H9 (cell line): ENCODE results near the gene CLCNKA. TPM values are rescaled to one million over a fixed set of nuclear protein-coding genes. Genes with fewer than 3 reads are reported as not detected.
"Not testable (repeated sequence)": the region's sequence is repeated elsewhere in the genome, so short reads cannot be mapped to it uniquely, and the experiment has no call there.

Experiments used
- DNase-seq: peaks from one replicate; pipeline ENCODE4 v3.0.0-alpha.2; 2017
- H2AFZ ChIP-seq: one replicate; pipeline ENCODE4 v1.6.1; 2013; ENCODE audit warnings: mild to moderate bottlenecking, low read length, control low read depth, moderate library complexity
- H2AK5ac ChIP-seq: 2 replicates; pipeline ENCODE4 v1.6.1; 2013; ENCODE audit warnings: low read length, control low read depth, mixed read lengths; ENCODE audit not compliant: insufficient read length
- H2BK120ac ChIP-seq: one replicate; pipeline ENCODE4 v1.6.1; 2013; ENCODE audit warnings: low read depth, mild to moderate bottlenecking, low read length, control low read depth, inconsistent platforms; ENCODE audit not compliant: poor library complexity, severe bottlenecking
- H2BK12ac ChIP-seq: 2 replicates; pipeline ENCODE4 v1.6.1; 2013; ENCODE audit warnings: low read length, control low read depth, mixed read lengths, low read depth; ENCODE audit not compliant: insufficient read length
- H2BK15ac ChIP-seq: 2 replicates; pipeline ENCODE4 v1.6.1; 2013; ENCODE audit warnings: low read depth, low read length, control low read depth
- H2BK20ac ChIP-seq: one replicate; pipeline ENCODE4 v1.6.1; 2013; ENCODE audit warnings: low read depth, mild to moderate bottlenecking, low read length, control low read depth, inconsistent platforms; ENCODE audit not compliant: poor library complexity, severe bottlenecking
- H2BK5ac ChIP-seq: 2 replicates; pipeline ENCODE4 v1.6.1; 2013; ENCODE audit warnings: low read length, control low read depth, mixed read lengths; ENCODE audit not compliant: insufficient read length
- H3K14ac ChIP-seq: 2 replicates; pipeline ENCODE4 v1.6.1; 2013; ENCODE audit warnings: low read length, control low read depth; ENCODE audit not compliant: insufficient read depth
- H3K18ac ChIP-seq: 2 replicates; pipeline ENCODE4 v1.6.1; 2013; ENCODE audit warnings: low read depth, mild to moderate bottlenecking, mixed read lengths, low read length, control low read depth; ENCODE audit not compliant: insufficient read length
- H3K23ac ChIP-seq: 2 replicates; pipeline ENCODE4 v1.6.1; 2013; ENCODE audit warnings: low read length, control low read depth, mixed read lengths, low read depth; ENCODE audit not compliant: insufficient read length
- H3K23me2 ChIP-seq: 2 replicates; pipeline ENCODE4 v1.6.1; 2013; ENCODE audit warnings: low read depth, mild to moderate bottlenecking, mixed read lengths, low read length, control low read depth; ENCODE audit not compliant: insufficient read length, poor library complexity, severe bottlenecking
- H3K27ac ChIP-seq: 2 replicates; pipeline ENCODE4 v1.5.1; 2013; ENCODE audit warnings: low read length, control low read depth, mixed read lengths, low read depth; ENCODE audit not compliant: insufficient read length
- H3K27me3 ChIP-seq: 2 replicates; pipeline ENCODE4 v1.6.1; 2013; ENCODE audit warnings: low read length, control low read depth, inconsistent platforms; ENCODE audit not compliant: insufficient read depth
- H3K4ac ChIP-seq: 2 replicates; pipeline ENCODE4 v1.6.1; 2013; ENCODE audit warnings: low read depth, mild to moderate bottlenecking, control low read depth, inconsistent platforms, low read length, moderate library complexity
- H3K4me1 ChIP-seq: 2 replicates; pipeline ENCODE4 v1.6.1; 2013; ENCODE audit warnings: low read length, control low read depth, inconsistent platforms; ENCODE audit not compliant: insufficient read depth
- H3K4me2 ChIP-seq: 2 replicates; pipeline ENCODE4 v1.6.1; 2013; ENCODE audit warnings: low read length, control low read depth, mixed read lengths; ENCODE audit not compliant: insufficient read length, insufficient read depth
- H3K56ac ChIP-seq: 2 replicates; pipeline ENCODE4 v1.6.1; 2013; ENCODE audit warnings: low read depth, mild to moderate bottlenecking, mixed read lengths, low read length, control low read depth; ENCODE audit not compliant: insufficient read length
- H3K79me1 ChIP-seq: 2 replicates; pipeline ENCODE4 v1.6.1; 2013; ENCODE audit warnings: low read depth, mild to moderate bottlenecking, moderate library complexity, low read length, control low read depth, inconsistent platforms; ENCODE audit not compliant: insufficient read depth, poor library complexity, severe bottlenecking
- H3K79me2 ChIP-seq: 2 replicates; pipeline ENCODE4 v1.6.1; 2013; ENCODE audit warnings: low read length, control low read depth, inconsistent platforms; ENCODE audit not compliant: insufficient read depth
- H3K9ac ChIP-seq: 2 replicates; pipeline ENCODE4 v1.6.1; 2013; ENCODE audit warnings: low read length, control low read depth, mixed read lengths; ENCODE audit not compliant: insufficient read length; ENCODE audit errors: extremely low read depth
- H3K9me3 ChIP-seq: one replicate; pipeline ENCODE4 v1.6.1; 2013; ENCODE audit warnings: low read depth, low read length, inconsistent platforms; ENCODE audit not compliant: control insufficient read depth
- H3T11ph ChIP-seq: one replicate; pipeline ENCODE4 v1.6.1; 2013; ENCODE audit warnings: mild to moderate bottlenecking, low read length, control low read depth, inconsistent platforms
- H4K20me1 ChIP-seq: one replicate; pipeline ENCODE4 v1.6.1; 2013; ENCODE audit not compliant: control insufficient read depth, insufficient read length, insufficient read depth
- H4K5ac ChIP-seq: 2 replicates; pipeline ENCODE4 v1.6.1; 2013; ENCODE audit warnings: low read depth, mild to moderate bottlenecking, mixed read lengths, low read length, control low read depth; ENCODE audit not compliant: insufficient read length
- H4K8ac ChIP-seq: replicated peaks from 2 replicates; pipeline ENCODE4 v1.6.1; 2013; ENCODE audit warnings: low read length, control low read depth, mixed read lengths, low read depth; ENCODE audit not compliant: insufficient read length
- H4K91ac ChIP-seq: 2 replicates; pipeline ENCODE4 v1.6.1; 2013; ENCODE audit warnings: low read depth, mild to moderate bottlenecking, moderate library complexity, mixed read lengths, low read length, control low read depth; ENCODE audit not compliant: insufficient read length
- H3K27ac Mint-ChIP-seq, 3 experiments: 2 replicates in 2 of 3; 3 replicates in 1 of 3; pipeline ENCODE4 v1.8.0; 2020 to 2021; ENCODE audit warnings: mixed read lengths in 3 of 3, mild to moderate bottlenecking in 1 of 3, moderate library complexity in 1 of 3
- H3K27me3 Mint-ChIP-seq: 2 replicates; pipeline ENCODE4 v1.8.0; 2021; ENCODE audit warnings: low read depth, mild to moderate bottlenecking, moderate library complexity, mixed read lengths
- H3K36me3 Mint-ChIP-seq, 3 experiments: 2 replicates in 2 of 3; 3 replicates in 1 of 3; pipeline ENCODE4 v1.8.0; 2020 to 2021; ENCODE audit warnings: low read depth in 3 of 3, mixed read lengths in 3 of 3; ENCODE audit not compliant: insufficient read depth in 1 of 3
- H3K4me1 Mint-ChIP-seq, 2 experiments: 2 replicates each; pipeline ENCODE4 v1.8.0; 2020; ENCODE audit warnings: mixed read lengths in 2 of 2
- H3K4me3 Mint-ChIP-seq, 2 experiments: 2 replicates in 1 of 2; 3 replicates in 1 of 2; pipeline ENCODE4 v1.8.0; 2020 to 2021; ENCODE audit warnings: mild to moderate bottlenecking in 2 of 2, mixed read lengths in 2 of 2, moderate library complexity in 1 of 2
- H3K9me3 Mint-ChIP-seq, 2 experiments: 2 replicates in 1 of 2; 3 replicates in 1 of 2; pipeline ENCODE4 v1.8.0; 2020; ENCODE audit warnings: mild to moderate bottlenecking in 2 of 2, mixed read lengths in 2 of 2, moderate library complexity in 1 of 2
- WGBS: extraction: QIAGEN DNeasy Blood & Tissue Kit; methylation state at CpG from one replicate; pipeline ENCODE4 v1.1.7; 2013; ENCODE audit warnings: missing lambda C conversion rate, low lambda C conversion rate, mixed read lengths; ENCODE audit not compliant: insufficient read length; ENCODE audit errors: extremely low coverage; 5-methylcytosine and 5-hydroxymethylcytosine counted together
- total RNA-seq: library from RNA; stranded (reverse); gene quantifications from 2 replicates; pipeline ENCODE4 v1.2.1, GENCODE V29; 2021

CLCNKA gene
- total RNA-seq, 1 experiment from 2014 or later, result 0.98 TPM

DNA sequence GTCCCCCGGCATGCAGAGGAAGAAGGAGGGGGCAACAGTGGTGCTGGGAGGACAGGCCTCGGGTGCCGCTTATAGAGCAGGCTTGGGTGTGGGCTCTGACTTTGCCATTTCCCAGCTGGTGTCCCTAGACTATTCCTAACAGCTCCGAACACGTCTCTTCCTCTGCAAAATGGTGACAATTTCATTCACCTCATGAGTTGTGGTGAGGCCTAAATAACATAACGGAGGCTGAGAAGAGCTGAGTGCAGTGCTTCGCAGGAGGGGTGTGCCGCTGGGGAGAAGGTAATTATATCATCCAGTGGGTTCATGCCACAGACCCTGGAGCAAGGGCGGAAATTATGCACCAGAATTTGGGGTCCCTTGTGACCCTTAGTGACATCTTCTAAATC is 40.8 kb downstream of the CLCNKA start:
- H4K91ac ChIP-seq, H3K4me3 Mint-ChIP-seq, DNase-seq, H2BK15ac ChIP-seq, H4K8ac ChIP-seq, H3K14ac ChIP-seq, H2AFZ ChIP-seq, H3K18ac ChIP-seq, H3K9me3 ChIP-seq, H3K4me2 ChIP-seq, H4K20me1 ChIP-seq, H3K56ac ChIP-seq, H4K5ac ChIP-seq, H3T11ph ChIP-seq, H2AK5ac ChIP-seq, H3K27ac ChIP-seq, H3K36me3 Mint-ChIP-seq, H3K79me1 ChIP-seq, H2BK12ac ChIP-seq, H3K4me1 ChIP-seq, H2BK20ac ChIP-seq, H3K79me2 ChIP-seq, H3K9ac ChIP-seq, H3K23ac ChIP-seq, H3K9me3 Mint-ChIP-seq, H3K23me2 ChIP-seq, H3K4ac ChIP-seq, H3K27ac Mint-ChIP-seq, H3K27me3 ChIP-seq, H2BK5ac ChIP-seq, H2BK120ac ChIP-seq: not testable (repeated sequence)
- H3K27me3 Mint-ChIP-seq, result peaks cover 21% of the 10 kb centered on the region
- WGBS, result no CpG with 5 or more reads among the region's 9 CpGs
- H3K4me1 Mint-ChIP-seq, result peaks cover 32 to 35% of the 10 kb centered on the region in 2 experiments
